HG03469 (cell line): ENCODE results near the gene LASP1NB.
"Not testable (repeated sequence)": the region's sequence is repeated elsewhere in the genome, so short reads cannot be mapped to it uniquely, and the experiment has no call there.

Experiments
- ATAC-seq: cut with Tn5 transposase; IDR thresholded peaks from one replicate; pipeline ENCODE4 v1.9.1; 2021; ENCODE audit warnings: mild to moderate bottlenecking, moderate library complexity, moderate number of reproducible peaks; ENCODE audit not compliant: unreplicated experiment

The LASP1NB gene

GRCh38 chr17:38896346-38896954 is 29.0 kb upstream of the LASP1NB start:
- no peak for ATAC-seq

- ATAC-seq: no peak
Observed at GRCh38 chr17:38897176-38897575, 28.2 kb upstream of the LASP1NB start.

GRCh38 chr17:38897671-38898290 is 27.6 kb upstream of the LASP1NB start:
- ATAC-seq: no peak

- no peak for ATAC-seq
Observed at GRCh38 chr17:38898291-38898679, 27.1 kb upstream of the LASP1NB start.

GRCh38 chr17:38898812-38899348 is 26.5 kb upstream of the LASP1NB start:
- no peak for ATAC-seq

GRCh38 chr17:38899421-38899820 is 26.0 kb upstream of the LASP1NB start:
- ATAC-seq: no peak

- no peak for ATAC-seq
Observed at GRCh38 chr17:38900978-38901656, 24.3 kb upstream of the LASP1NB start.

GRCh38 chr17:38903404-38903803 is 22.0 kb upstream of the LASP1NB start:
- no peak for ATAC-seq

- ATAC-seq: no peak
Observed at GRCh38 chr17:38904892-38905291, 20.5 kb upstream of the LASP1NB start.

- ATAC-seq: no peak
Observed at GRCh38 chr17:38905375-38905774, 20.0 kb upstream of the LASP1NB start.

GRCh38 chr17:38906460-38907228 is 18.8 kb upstream of the LASP1NB start:
- no peak for ATAC-seq

- ATAC-seq: no peak
Observed at GRCh38 chr17:38907930-38908675, 17.3 kb upstream of the LASP1NB start.

GRCh38 chr17:38908676-38909181 is 16.7 kb upstream of the LASP1NB start:
- no peak for ATAC-seq

GRCh38 chr17:38910325-38910724 is 15.1 kb upstream of the LASP1NB start:
- ATAC-seq: no peak

GRCh38 chr17:38911081-38911730 is 14.2 kb upstream of the LASP1NB start:
- no peak for ATAC-seq

GRCh38 chr17:38911731-38912081 is 13.7 kb upstream of the LASP1NB start:
- not testable (repeated sequence) for ATAC-seq

- no peak for ATAC-seq
Observed at GRCh38 chr17:38912221-38912813, 13.1 kb upstream of the LASP1NB start.

- no peak for ATAC-seq
Observed at GRCh38 chr17:38914741-38915638, 10.4 kb upstream of the LASP1NB start.

- no peak for ATAC-seq
Observed at GRCh38 chr17:38915639-38915995, 9.8 kb upstream of the LASP1NB start.
